T-helper 2 cell (primary cell): Measurements from ENCODE around the gene GSG1L2.
"Not testable (repeated sequence)": the region's sequence is repeated elsewhere in the genome, so short reads cannot be mapped to it uniquely, and the experiment has no call there.

Source experiments
- DNase-seq, 5 experiments: peaks; one replicate each; pipeline versions ENCODE4 v3.0.0 to v3.0.0-alpha.2; 2012 to 2022

The GSG1L2 gene

DNA sequence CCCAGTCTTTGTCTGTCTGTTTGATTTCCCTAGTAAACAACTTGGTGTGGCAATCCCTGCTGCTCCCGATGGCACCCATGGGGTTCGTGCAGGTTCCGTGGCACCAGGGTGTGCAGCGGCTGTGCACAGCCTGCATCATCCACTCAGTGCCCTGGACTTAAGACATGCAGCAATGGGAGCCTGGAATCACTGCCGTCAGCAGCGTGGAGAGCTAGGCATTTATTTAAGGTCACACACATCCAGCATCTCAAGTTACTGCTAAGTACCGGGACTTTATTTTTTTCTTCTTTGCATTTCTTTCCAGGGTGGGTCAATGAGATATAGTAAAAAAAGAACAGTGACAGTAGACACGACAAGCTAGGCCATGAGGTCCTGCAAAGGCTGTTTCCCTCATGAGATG, 33.3 kb downstream of the GSG1L2 start:
- no peak for DNase-seq

DNA sequence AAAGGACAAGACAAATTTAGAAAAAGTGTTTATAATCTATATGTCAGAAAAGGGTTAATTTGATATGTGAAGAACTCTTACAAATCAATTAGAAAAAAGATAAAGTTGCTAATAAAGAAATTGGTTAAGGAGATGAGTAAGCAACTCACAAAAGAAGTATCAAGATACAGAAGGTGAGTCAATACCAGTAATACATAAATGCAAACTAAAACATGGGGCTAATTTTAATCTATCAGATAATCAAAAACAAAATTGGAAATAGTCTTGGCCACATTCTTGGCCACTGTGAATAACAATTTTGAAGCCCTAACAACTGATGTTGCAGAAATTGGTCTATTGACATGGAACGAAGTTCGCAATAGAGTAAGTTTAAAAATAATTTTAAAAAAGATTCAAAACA, 37.3 kb downstream of the GSG1L2 start:
- DNase-seq, result no peak

DNA sequence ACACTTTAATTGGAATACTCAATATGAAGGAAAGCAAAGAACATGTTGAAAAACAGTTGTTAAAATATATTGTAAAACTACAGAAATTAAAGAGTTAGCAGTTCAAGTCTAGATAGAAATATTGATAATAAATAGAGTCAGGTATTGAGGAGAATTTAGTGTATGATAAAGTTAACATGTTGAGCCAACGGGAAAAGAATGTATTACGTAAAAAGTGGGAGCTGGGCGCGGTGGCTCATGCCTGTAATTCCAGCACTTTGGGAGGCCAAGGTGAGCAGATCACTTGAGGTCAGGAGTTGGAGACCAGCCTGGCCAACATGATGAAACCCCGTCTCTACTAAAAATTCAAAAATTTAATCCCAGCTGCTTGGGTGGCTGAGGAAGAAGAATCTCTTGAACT, 38.4 kb downstream of the GSG1L2 start:
- not testable (repeated sequence) for DNase-seq

DNA sequence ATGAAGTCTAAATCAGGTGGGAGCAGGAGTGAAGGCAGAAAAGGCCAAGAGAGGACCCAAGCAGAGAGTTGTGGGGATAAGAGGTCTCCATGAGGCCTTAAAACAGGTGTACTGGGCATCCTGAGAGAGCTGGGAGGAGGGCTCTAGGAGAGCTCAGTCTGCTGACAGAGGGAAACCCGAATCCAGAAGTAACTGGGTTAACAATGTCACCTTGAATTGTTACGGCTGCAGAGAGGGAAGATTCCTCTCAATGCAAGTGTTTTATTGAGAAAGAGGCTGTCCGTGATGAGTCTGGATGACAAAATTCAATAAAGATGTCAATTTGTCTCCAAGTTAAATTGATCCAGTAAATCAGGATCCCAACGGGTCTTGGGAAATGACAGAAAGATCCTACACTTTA, 38.8 kb downstream of the GSG1L2 start:
- no peak for DNase-seq

DNA sequence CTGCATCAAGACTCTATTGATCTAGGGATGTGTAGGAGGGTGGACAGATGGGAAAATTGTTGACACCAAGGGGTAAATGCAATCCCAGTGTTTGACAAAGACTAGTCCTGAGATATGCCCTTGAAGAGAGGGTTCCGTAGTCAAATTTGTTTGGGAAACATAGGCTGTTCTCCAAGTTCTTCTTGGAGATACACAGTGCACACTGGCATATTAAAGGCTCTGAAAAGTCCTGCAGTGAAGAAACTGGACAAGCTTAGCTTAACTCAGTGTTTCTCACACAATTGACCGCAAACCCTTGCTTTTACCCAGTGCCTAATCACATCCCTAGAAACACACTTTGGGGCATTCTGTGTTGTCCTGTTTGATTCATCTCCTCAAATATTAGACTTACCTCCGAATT, 41.3 kb downstream of the GSG1L2 start:
- no peak for DNase-seq

DNA sequence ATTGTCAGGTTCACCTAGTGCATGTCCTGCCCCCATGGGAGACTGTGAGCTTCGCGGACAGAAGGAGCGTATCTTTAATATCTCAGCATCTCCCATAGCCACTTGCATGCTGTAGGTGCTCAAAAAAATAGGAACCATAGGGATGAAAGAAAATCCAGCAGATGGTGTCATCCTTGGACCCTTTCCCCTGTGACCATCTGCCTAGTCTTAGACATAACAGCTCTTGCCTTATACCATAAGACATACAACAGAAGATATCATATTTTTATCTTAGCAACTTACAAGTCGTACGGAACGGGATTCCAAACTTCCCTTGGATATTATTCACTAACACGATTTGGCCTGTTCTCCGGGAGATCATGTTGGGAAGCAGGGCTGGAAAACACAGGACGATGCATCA, 45.0 kb downstream of the GSG1L2 start:
- DNase-seq, result no peak

DNA sequence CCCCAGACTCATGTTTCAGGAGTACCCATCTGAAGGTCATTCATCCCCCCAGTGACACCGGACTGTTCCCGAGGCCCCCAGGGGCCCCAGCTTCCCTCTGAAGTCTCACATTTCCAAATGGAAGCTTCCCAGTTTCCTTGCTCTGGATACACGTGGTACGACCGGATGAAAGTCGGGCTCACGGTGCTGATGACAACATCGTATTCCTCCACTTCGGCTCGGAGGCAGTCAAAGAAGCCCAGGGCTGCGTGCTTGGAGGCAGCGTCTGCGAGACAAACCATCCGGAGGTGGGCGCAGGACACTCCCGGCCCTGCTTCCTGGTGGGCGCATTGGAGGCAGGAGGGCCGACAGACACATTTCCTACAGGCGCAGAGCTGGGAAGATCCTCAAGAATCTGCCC, 49.2 kb downstream of the GSG1L2 start:
- no peak for DNase-seq

DNA sequence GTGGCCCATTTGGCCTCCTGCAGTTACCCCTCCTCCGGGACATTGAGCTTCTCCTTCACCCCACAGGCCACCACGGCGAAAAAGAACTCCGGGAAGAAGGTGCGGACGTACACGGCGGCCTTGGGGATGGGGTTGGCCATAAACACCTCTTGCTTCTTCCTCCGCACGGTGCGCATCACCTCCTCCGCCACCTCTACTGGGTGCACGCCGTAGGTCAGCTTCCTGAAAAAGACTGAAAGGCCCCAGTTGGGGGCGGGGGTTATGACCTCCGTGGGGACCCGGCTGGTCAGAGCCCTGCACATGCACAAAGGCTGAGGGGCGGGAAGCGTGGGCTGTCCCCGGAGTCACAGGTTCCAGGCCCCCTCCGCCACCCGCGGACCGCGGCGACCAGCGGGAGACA, 50.4 kb downstream of the GSG1L2 start:
- no peak for DNase-seq

DNA sequence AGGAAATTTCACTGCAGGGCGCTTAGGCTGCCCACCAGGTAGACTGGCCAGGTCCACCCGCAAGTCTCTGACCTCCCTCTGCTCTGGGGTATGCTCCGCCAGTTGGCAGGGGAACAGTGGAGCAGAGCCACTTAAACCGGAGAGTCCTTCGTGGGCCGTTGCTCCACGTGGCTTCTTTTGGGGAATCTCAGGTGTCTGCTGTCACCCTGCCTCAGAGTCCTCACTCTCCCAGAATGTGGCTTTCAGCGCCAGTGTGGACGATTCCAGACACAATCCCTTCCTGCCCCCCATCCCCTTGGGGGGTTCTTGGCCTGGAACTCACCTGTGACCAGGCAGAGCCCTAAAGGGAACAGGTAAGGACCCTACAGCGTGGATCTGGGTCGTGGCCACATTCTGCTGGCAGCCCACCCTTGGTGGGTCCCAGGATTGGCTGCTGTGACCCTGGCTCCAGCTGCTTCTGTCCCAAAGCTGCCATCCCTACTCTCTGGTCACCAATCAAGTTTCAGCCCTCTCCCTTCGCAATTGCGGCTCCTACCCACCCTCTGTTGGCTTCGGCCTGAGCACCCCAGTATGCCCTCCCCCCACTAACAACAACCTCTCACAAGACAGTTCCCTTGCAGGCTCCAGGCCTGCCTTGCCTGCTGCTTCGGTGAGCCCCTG, 52.7 kb downstream of the GSG1L2 start:
- no peak for DNase-seq

DNA sequence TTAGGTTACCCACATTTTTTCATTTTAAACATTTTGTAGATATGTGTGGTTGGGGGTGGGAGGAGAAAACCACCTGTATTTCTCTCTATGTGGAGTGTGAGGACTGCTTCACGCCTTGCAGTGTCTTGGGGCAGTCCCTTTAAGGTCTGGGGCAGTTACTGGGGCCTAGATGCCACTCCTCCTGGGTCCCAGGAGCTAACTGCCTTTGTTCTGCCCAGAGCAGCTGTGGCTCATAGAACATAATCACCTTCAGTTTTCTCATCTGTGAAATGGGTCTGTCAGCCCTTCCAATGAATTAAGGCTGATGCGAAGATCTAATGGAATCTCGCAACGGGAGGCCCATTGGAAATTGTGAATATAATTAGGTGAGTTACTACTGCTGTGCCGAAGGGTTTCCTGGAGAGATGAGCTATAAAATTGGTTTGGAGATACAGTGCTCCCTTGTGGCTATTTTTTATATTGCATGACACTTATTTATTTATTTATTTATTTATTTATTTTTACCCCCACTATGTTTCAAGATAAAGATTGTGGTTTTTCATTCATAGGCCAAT, 53.4 kb downstream of the GSG1L2 start:
- DNase-seq, result peak in 1 of 5 experiments; percentile 81

DNA sequence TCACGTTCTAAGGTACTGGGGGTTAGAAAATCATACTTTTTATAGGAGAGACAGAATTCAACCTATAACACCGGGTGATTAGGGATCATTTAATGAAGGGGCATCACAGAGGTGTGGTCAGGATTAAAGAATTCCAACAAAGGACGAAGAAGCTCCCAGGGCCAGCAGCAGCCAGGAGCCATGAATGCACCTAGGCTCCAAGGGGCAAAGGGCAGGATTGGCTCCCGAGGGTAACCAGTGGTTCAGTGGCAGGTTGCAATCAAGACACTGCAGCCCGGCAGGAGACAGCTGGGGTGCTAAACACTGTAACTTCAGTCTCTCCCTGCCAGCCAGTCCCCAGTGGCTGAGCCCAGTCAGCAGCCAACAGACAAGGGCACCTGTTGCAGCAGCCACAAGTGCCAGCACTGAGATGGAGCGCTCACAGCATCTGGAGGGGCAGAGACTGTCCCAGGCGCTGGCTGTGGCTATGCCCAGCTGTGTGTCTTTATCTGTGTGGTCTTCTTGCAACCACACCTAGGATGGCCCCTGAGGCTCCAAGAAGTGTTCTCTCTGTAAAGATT, 54.4 kb downstream of the GSG1L2 start:
- DNase-seq, result peak in 1 of 5 experiments; percentile 50

DNA sequence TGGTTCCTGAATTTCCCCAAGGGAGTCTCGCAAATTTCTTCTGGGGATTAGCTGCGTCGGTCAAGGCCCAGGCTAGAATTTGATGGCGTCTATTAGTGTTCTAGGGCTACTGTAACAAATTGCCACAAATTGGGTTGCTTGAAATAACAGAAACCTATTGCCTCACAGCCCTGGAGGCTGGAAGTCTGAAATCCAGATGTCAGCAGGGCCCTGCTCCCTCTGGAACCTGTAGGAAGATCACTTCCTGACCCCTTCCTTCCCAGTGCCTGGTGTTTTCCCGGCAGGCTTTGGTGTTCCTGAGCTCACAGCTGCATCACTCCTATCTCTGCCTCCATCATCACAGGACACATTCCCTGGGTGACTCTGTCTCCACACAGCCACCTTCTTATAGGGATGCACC, 54.9 kb downstream of the GSG1L2 start:
- no peak for DNase-seq

DNA sequence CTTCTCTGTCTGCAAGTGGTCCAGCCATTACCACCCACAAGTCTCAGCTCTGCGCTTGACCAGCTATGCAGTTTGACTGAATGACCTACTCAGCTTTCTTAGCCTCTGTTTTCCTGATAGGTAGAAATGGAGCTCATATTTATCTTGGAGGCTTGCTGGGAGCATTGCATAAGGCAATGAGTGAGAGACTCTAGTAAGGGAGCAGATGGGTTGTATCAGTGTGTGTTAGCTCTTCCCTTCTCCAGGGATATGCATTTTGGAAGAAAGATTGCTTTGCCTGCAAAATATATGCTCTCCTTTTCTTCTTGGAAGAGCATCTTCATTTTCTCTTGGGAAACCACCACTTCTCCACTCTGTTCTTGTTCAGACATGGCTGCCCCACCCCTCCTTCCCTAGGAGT, 56.6 kb downstream of the GSG1L2 start:
- no peak for DNase-seq

DNA sequence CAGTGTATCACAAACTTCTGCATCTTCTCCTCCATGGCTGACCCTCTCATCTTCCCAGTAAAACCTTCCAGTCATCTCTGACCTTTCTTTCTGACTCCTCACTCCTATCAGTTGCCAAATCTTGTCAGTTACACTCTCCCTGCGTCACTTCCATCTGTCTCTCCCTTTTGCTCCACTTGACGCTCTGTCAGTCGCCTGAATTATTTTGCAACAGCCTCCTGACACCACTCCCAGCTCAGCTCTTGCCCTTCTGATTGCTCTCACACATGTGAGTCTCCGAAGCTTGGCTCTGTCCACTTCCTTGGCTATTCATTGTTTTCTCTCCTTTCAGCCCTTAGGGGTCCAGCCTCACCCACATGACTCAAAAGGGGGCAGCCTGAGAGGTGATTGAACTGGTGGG, 58.2 kb downstream of the GSG1L2 start:
- DNase-seq, result peak in 1 of 5 experiments; percentile 84

DNA sequence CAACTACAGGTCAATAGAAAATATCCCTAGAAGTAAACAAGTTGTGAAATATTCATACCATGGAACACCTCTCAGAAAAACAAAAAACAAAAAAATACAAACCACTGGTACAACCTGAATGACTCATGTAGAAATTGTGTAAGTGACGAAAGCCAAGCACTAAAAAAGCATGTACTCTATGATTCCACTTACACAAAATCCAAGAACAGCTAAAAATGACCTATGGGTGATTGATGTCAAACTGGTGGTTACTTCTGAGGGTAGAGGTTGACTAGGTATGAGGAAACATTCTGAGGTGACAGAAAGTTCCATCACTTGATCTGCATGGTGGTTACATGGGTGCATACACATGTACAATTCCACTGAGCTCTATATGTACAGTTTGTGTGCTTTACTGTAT, 61.6 kb downstream of the GSG1L2 start:
- peak in 1 of 5 experiments; percentile 83 for DNase-seq

DNA sequence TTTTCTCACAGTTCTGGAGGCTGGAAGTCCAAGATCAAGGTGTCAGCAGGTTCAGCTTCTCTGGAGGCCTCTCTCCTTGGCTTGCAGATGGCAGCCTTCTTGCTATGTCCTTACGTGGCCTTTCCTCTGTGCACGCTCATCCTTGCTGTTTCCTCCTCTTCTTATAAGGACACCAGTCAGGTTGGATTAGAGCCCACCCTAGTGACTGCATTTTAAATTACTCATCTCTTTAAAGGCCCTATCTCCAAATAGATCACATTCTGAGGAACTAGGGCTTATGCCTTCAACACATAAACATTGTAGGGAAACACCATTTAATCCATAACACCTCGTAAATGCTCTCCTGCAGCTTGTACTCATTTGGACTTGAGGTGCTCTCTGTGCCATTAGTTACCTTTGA, 66.8 kb downstream of the GSG1L2 start:
- no peak for DNase-seq
